Measurements from ENCODE around the gene LMOD1. TPM values are rescaled to one million over a fixed set of nuclear protein-coding genes. Genes with fewer than 3 reads are reported as not detected.
A peak's percentile ranks its signal among the peaks of the same experiment; 100 is the strongest.

Gene LMOD1
- total and polyA plus RNA-seq, 2 donors (not counting 1 experiment from before 2014, with no cell fraction given): 36.3 to 74.9 TPM

DNA sequence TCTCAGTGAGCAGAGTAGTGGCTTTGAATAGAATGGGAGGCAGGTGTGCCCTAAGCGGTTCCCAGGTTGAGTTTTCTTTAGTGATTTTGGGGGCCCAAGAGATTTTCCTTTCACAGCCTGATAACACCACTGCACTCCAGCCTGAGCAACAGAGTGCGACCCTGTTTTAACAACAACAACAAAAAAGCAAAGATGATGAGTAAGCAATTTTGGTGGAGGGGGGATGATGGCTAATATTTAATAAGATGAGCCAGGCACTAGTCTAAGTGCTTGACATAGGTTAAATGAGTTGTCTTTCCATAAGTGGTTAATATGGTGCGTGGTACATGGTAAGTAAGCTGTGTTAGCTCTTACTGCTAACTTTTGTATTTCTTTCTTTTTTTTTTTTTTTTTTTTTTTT is 38.1 kb upstream of the LMOD1 start:
- H3K36me3 ChIP-seq (ENCODE audit: control insufficient read depth, insufficient read depth, low read length): peaks cover 2% of the 10 kb centered on the region
- DNase-seq (ENCODE audit: low read depth in 2 of 2): no peak
- H3K4me2 ChIP-seq (ENCODE audit: extremely low read depth, insufficient read depth, low read length): no peak overlapping the region
- no peak overlapping the region for H3K27ac ChIP-seq (ENCODE audit: insufficient read depth, low read length)
- no peaks in the 10 kb centered on the region for H3K27me3 ChIP-seq (ENCODE audit: control insufficient read depth, insufficient read depth, low read length)
- no peak overlapping the region for H2AFZ ChIP-seq (ENCODE audit: low read length)
- H3K4me3 ChIP-seq (replicated peaks in 1 of 4; ENCODE audit: control extremely low read depth in 1 of 4, insufficient read depth in 1 of 4, low read depth in 3 of 4, low read length in 4 of 4): peak overlapping the region in 1 of 4 experiments; percentile 94
- H3K4me1 ChIP-seq (ENCODE audit: control insufficient read depth, extremely low read depth, insufficient read depth, low read length): no peaks in the 10 kb centered on the region
- H3K79me2 ChIP-seq (ENCODE audit: control insufficient read depth, insufficient read depth, low read length): peaks cover 31% of the 10 kb centered on the region
- no peak overlapping the region for H3K9ac ChIP-seq (ENCODE audit: insufficient read depth, low read length)
- no peaks in the 10 kb centered on the region for H4K20me1 ChIP-seq (ENCODE audit: control insufficient read depth, extremely low read depth, insufficient read depth, low read length)
- no peak for TF ChIP-seq EZH2 (IDR thresholded peaks at IDR 0.05; ENCODE audit: low read length, missing control alignments)
- TF ChIP-seq, protein P1, sequence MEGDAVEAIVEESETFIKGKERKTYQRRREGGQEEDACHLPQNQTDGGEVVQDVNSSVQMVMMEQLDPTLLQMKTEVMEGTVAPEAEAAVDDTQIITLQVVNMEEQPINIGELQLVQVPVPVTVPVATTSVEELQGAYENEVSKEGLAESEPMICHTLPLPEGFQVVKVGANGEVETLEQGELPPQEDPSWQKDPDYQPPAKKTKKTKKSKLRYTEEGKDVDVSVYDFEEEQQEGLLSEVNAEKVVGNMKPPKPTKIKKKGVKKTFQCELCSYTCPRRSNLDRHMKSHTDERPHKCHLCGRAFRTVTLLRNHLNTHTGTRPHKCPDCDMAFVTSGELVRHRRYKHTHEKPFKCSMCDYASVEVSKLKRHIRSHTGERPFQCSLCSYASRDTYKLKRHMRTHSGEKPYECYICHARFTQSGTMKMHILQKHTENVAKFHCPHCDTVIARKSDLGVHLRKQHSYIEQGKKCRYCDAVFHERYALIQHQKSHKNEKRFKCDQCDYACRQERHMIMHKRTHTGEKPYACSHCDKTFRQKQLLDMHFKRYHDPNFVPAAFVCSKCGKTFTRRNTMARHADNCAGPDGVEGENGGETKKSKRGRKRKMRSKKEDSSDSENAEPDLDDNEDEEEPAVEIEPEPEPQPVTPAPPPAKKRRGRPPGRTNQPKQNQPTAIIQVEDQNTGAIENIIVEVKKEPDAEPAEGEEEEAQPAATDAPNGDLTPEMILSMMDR (conservative IDR thresholded peaks at IDR 0.05 in 1 of 2, IDR thresholded peaks at IDR 0.05 in 1 of 2; ENCODE audit: low read depth in 1 of 2, low read length in 2 of 2): no peak
- H3K9me3 ChIP-seq (ENCODE audit: control insufficient read depth, insufficient read depth, low read depth, low read length): no peaks in the 10 kb centered on the region

GRCh38 chr1:201983380-201983805 is 37.0 kb upstream of the LMOD1 start:
- Histone ChIP-seq H3K36me3 (ENCODE audit: control insufficient read depth, insufficient read depth, low read length) (no peaks in the 10 kb centered on the region), H4K20me1 (ENCODE audit: control insufficient read depth, extremely low read depth, insufficient read depth, low read length) (no peaks in the 10 kb centered on the region), H2AFZ (ENCODE audit: low read length) (peak overlapping the region; percentile 97), H3K27me3 (ENCODE audit: control insufficient read depth, insufficient read depth, low read length) (no peaks in the 10 kb centered on the region), H3K9me3 (ENCODE audit: control insufficient read depth, insufficient read depth, low read depth, low read length) (no peaks in the 10 kb centered on the region), H3K4me3 (replicated peaks in 1 of 4; ENCODE audit: control extremely low read depth in 1 of 4, insufficient read depth in 1 of 4, low read depth in 3 of 4, low read length in 4 of 4) (peak overlapping the region; percentile 92 to 95 (median 94)), H3K4me2 (ENCODE audit: extremely low read depth, insufficient read depth, low read length) (peak overlapping the region; percentile 84), H3K27ac (ENCODE audit: insufficient read depth, low read length) (peak overlapping the region; percentile 74), H3K79me2 (ENCODE audit: control insufficient read depth, insufficient read depth, low read length) (peaks cover 31% of the 10 kb centered on the region), H3K9ac (ENCODE audit: insufficient read depth, low read length) (peak overlapping the region; percentile 83), H3K4me1 (ENCODE audit: control insufficient read depth, extremely low read depth, insufficient read depth, low read length) (no peaks in the 10 kb centered on the region)
- TF ChIP-seq EZH2 (IDR thresholded peaks at IDR 0.05; ENCODE audit: low read length, missing control alignments): no peak
- TF ChIP-seq, protein P1 (conservative IDR thresholded peaks at IDR 0.05 in 1 of 2, IDR thresholded peaks at IDR 0.05 in 1 of 2; ENCODE audit: low read depth in 1 of 2, low read length in 2 of 2): no peak
- no peak for DNase-seq (ENCODE audit: low read depth in 2 of 2)

GRCh38 chr1:201982623-201983379 is 36.5 kb upstream of the LMOD1 start, which contains the start of gene RNPEP:
RNPEP (plus strand) TSS chr1:201982648; CDS start chr1:201982667, 19 bp downstream.
- peaks cover 31% of the 10 kb centered on the region for H3K79me2 ChIP-seq (ENCODE audit: control insufficient read depth, insufficient read depth, low read length)
- no peaks in the 10 kb centered on the region for H3K36me3 ChIP-seq (ENCODE audit: control insufficient read depth, insufficient read depth, low read length)
- no peaks in the 10 kb centered on the region for H3K27me3 ChIP-seq (ENCODE audit: control insufficient read depth, insufficient read depth, low read length)
- TF ChIP-seq, protein P1 (conservative IDR thresholded peaks at IDR 0.05 in 1 of 2, IDR thresholded peaks at IDR 0.05 in 1 of 2; ENCODE audit: low read depth in 1 of 2, low read length in 2 of 2): peak in 1 of 2 donors; percentile 16
- no peak for TF ChIP-seq EZH2 (IDR thresholded peaks at IDR 0.05; ENCODE audit: low read length, missing control alignments)
- peak within 1 kb of the TSS; percentile 83 for H3K9ac ChIP-seq (ENCODE audit: insufficient read depth, low read length)
- H3K4me3 ChIP-seq (replicated peaks in 1 of 4; ENCODE audit: control extremely low read depth in 1 of 4, insufficient read depth in 1 of 4, low read depth in 3 of 4, low read length in 4 of 4): peak within 1 kb of the TSS; percentile 92 to 95 (median 94)
- no peaks in the 10 kb centered on the region for H3K4me1 ChIP-seq (ENCODE audit: control insufficient read depth, extremely low read depth, insufficient read depth, low read length)
- no peaks in the 10 kb centered on the region for H4K20me1 ChIP-seq (ENCODE audit: control insufficient read depth, extremely low read depth, insufficient read depth, low read length)
- peak within 1 kb of the TSS; percentile 97 for H2AFZ ChIP-seq (ENCODE audit: low read length)
- no peaks in the 10 kb centered on the region for H3K9me3 ChIP-seq (ENCODE audit: control insufficient read depth, insufficient read depth, low read depth, low read length)
- peak within 1 kb of the TSS; percentile 91 for H3K4me2 ChIP-seq (ENCODE audit: extremely low read depth, insufficient read depth, low read length)
- H3K27ac ChIP-seq (ENCODE audit: insufficient read depth, low read length): peak within 1 kb of the TSS; percentile 74
- DNase-seq (ENCODE audit: low read depth in 2 of 2): peak; percentile 75 to 83

All from fibroblast of lung (primary cell).